H9 (cell line): ENCODE results near the gene LEPROT. TPM values are rescaled to one million over a fixed set of nuclear protein-coding genes. Genes with fewer than 3 reads are reported as not detected.

ENCODE experiments used
- DNase-seq: peaks from one replicate; pipeline ENCODE4 v3.0.0-alpha.2; 2017
- H2AFZ ChIP-seq: one replicate; pipeline ENCODE4 v1.6.1; 2013; ENCODE audit warnings: mild to moderate bottlenecking, low read length, control low read depth, moderate library complexity
- H2AK5ac ChIP-seq: 2 replicates; pipeline ENCODE4 v1.6.1; 2013; ENCODE audit warnings: low read length, control low read depth, mixed read lengths; ENCODE audit not compliant: insufficient read length
- H2BK120ac ChIP-seq: one replicate; pipeline ENCODE4 v1.6.1; 2013; ENCODE audit warnings: low read depth, mild to moderate bottlenecking, low read length, control low read depth, inconsistent platforms; ENCODE audit not compliant: poor library complexity, severe bottlenecking
- H2BK12ac ChIP-seq: 2 replicates; pipeline ENCODE4 v1.6.1; 2013; ENCODE audit warnings: low read length, control low read depth, mixed read lengths, low read depth; ENCODE audit not compliant: insufficient read length
- H2BK15ac ChIP-seq: 2 replicates; pipeline ENCODE4 v1.6.1; 2013; ENCODE audit warnings: low read depth, low read length, control low read depth
- H2BK20ac ChIP-seq: one replicate; pipeline ENCODE4 v1.6.1; 2013; ENCODE audit warnings: low read depth, mild to moderate bottlenecking, low read length, control low read depth, inconsistent platforms; ENCODE audit not compliant: poor library complexity, severe bottlenecking
- H2BK5ac ChIP-seq: 2 replicates; pipeline ENCODE4 v1.6.1; 2013; ENCODE audit warnings: low read length, control low read depth, mixed read lengths; ENCODE audit not compliant: insufficient read length
- H3K14ac ChIP-seq: 2 replicates; pipeline ENCODE4 v1.6.1; 2013; ENCODE audit warnings: low read length, control low read depth; ENCODE audit not compliant: insufficient read depth
- H3K18ac ChIP-seq: 2 replicates; pipeline ENCODE4 v1.6.1; 2013; ENCODE audit warnings: low read depth, mild to moderate bottlenecking, mixed read lengths, low read length, control low read depth; ENCODE audit not compliant: insufficient read length
- H3K23ac ChIP-seq: 2 replicates; pipeline ENCODE4 v1.6.1; 2013; ENCODE audit warnings: low read length, control low read depth, mixed read lengths, low read depth; ENCODE audit not compliant: insufficient read length
- H3K23me2 ChIP-seq: 2 replicates; pipeline ENCODE4 v1.6.1; 2013; ENCODE audit warnings: low read depth, mild to moderate bottlenecking, mixed read lengths, low read length, control low read depth; ENCODE audit not compliant: insufficient read length, poor library complexity, severe bottlenecking
- H3K27ac ChIP-seq: 2 replicates; pipeline ENCODE4 v1.5.1; 2013; ENCODE audit warnings: low read length, control low read depth, mixed read lengths, low read depth; ENCODE audit not compliant: insufficient read length
- H3K27me3 ChIP-seq: 2 replicates; pipeline ENCODE4 v1.6.1; 2013; ENCODE audit warnings: low read length, control low read depth, inconsistent platforms; ENCODE audit not compliant: insufficient read depth
- H3K4ac ChIP-seq: 2 replicates; pipeline ENCODE4 v1.6.1; 2013; ENCODE audit warnings: low read depth, mild to moderate bottlenecking, control low read depth, inconsistent platforms, low read length, moderate library complexity
- H3K4me1 ChIP-seq: 2 replicates; pipeline ENCODE4 v1.6.1; 2013; ENCODE audit warnings: low read length, control low read depth, inconsistent platforms; ENCODE audit not compliant: insufficient read depth
- H3K4me2 ChIP-seq: 2 replicates; pipeline ENCODE4 v1.6.1; 2013; ENCODE audit warnings: low read length, control low read depth, mixed read lengths; ENCODE audit not compliant: insufficient read length, insufficient read depth
- H3K56ac ChIP-seq: 2 replicates; pipeline ENCODE4 v1.6.1; 2013; ENCODE audit warnings: low read depth, mild to moderate bottlenecking, mixed read lengths, low read length, control low read depth; ENCODE audit not compliant: insufficient read length
- H3K79me1 ChIP-seq: 2 replicates; pipeline ENCODE4 v1.6.1; 2013; ENCODE audit warnings: low read depth, mild to moderate bottlenecking, moderate library complexity, low read length, control low read depth, inconsistent platforms; ENCODE audit not compliant: insufficient read depth, poor library complexity, severe bottlenecking
- H3K79me2 ChIP-seq: 2 replicates; pipeline ENCODE4 v1.6.1; 2013; ENCODE audit warnings: low read length, control low read depth, inconsistent platforms; ENCODE audit not compliant: insufficient read depth
- H3K9ac ChIP-seq: 2 replicates; pipeline ENCODE4 v1.6.1; 2013; ENCODE audit warnings: low read length, control low read depth, mixed read lengths; ENCODE audit not compliant: insufficient read length; ENCODE audit errors: extremely low read depth
- H3K9me3 ChIP-seq: one replicate; pipeline ENCODE4 v1.6.1; 2013; ENCODE audit warnings: low read depth, low read length, inconsistent platforms; ENCODE audit not compliant: control insufficient read depth
- H3T11ph ChIP-seq: one replicate; pipeline ENCODE4 v1.6.1; 2013; ENCODE audit warnings: mild to moderate bottlenecking, low read length, control low read depth, inconsistent platforms
- H4K20me1 ChIP-seq: one replicate; pipeline ENCODE4 v1.6.1; 2013; ENCODE audit not compliant: control insufficient read depth, insufficient read length, insufficient read depth
- H4K5ac ChIP-seq: 2 replicates; pipeline ENCODE4 v1.6.1; 2013; ENCODE audit warnings: low read depth, mild to moderate bottlenecking, mixed read lengths, low read length, control low read depth; ENCODE audit not compliant: insufficient read length
- H4K8ac ChIP-seq: replicated peaks from 2 replicates; pipeline ENCODE4 v1.6.1; 2013; ENCODE audit warnings: low read length, control low read depth, mixed read lengths, low read depth; ENCODE audit not compliant: insufficient read length
- H4K91ac ChIP-seq: 2 replicates; pipeline ENCODE4 v1.6.1; 2013; ENCODE audit warnings: low read depth, mild to moderate bottlenecking, moderate library complexity, mixed read lengths, low read length, control low read depth; ENCODE audit not compliant: insufficient read length
- H3K27ac Mint-ChIP-seq, 3 experiments: 2 replicates in 2 of 3; 3 replicates in 1 of 3; pipeline ENCODE4 v1.8.0; 2020 to 2021; ENCODE audit warnings: mixed read lengths in 3 of 3, mild to moderate bottlenecking in 1 of 3, moderate library complexity in 1 of 3
- H3K27me3 Mint-ChIP-seq: 2 replicates; pipeline ENCODE4 v1.8.0; 2021; ENCODE audit warnings: low read depth, mild to moderate bottlenecking, moderate library complexity, mixed read lengths
- H3K36me3 Mint-ChIP-seq, 3 experiments: 2 replicates in 2 of 3; 3 replicates in 1 of 3; pipeline ENCODE4 v1.8.0; 2020 to 2021; ENCODE audit warnings: low read depth in 3 of 3, mixed read lengths in 3 of 3; ENCODE audit not compliant: insufficient read depth in 1 of 3
- H3K4me1 Mint-ChIP-seq, 2 experiments: 2 replicates each; pipeline ENCODE4 v1.8.0; 2020; ENCODE audit warnings: mixed read lengths in 2 of 2
- H3K4me3 Mint-ChIP-seq, 2 experiments: 2 replicates in 1 of 2; 3 replicates in 1 of 2; pipeline ENCODE4 v1.8.0; 2020 to 2021; ENCODE audit warnings: mild to moderate bottlenecking in 2 of 2, mixed read lengths in 2 of 2, moderate library complexity in 1 of 2
- H3K9me3 Mint-ChIP-seq, 2 experiments: 2 replicates in 1 of 2; 3 replicates in 1 of 2; pipeline ENCODE4 v1.8.0; 2020; ENCODE audit warnings: mild to moderate bottlenecking in 2 of 2, mixed read lengths in 2 of 2, moderate library complexity in 1 of 2
- WGBS: extraction: QIAGEN DNeasy Blood & Tissue Kit; methylation state at CpG from one replicate; pipeline ENCODE4 v1.1.7; 2013; ENCODE audit warnings: missing lambda C conversion rate, low lambda C conversion rate, mixed read lengths; ENCODE audit not compliant: insufficient read length; ENCODE audit errors: extremely low coverage; 5-methylcytosine and 5-hydroxymethylcytosine counted together
- total RNA-seq: library from RNA; stranded (reverse); gene quantifications from 2 replicates; pipeline ENCODE4 v1.2.1, GENCODE V29; 2021
- TF ChIP-seq, protein P1 (sequence below): fragments of 200-600 bp; sonication (generic); conservative IDR thresholded peaks from 3 replicates; pipeline ENCODE4 v1.8.0; 2021; ENCODE audit warnings: antibody characterized with exemption, mild to moderate bottlenecking

Gene LEPROT
- total RNA-seq, 1 experiment from 2014 or later, result 32.6 TPM

DNA sequence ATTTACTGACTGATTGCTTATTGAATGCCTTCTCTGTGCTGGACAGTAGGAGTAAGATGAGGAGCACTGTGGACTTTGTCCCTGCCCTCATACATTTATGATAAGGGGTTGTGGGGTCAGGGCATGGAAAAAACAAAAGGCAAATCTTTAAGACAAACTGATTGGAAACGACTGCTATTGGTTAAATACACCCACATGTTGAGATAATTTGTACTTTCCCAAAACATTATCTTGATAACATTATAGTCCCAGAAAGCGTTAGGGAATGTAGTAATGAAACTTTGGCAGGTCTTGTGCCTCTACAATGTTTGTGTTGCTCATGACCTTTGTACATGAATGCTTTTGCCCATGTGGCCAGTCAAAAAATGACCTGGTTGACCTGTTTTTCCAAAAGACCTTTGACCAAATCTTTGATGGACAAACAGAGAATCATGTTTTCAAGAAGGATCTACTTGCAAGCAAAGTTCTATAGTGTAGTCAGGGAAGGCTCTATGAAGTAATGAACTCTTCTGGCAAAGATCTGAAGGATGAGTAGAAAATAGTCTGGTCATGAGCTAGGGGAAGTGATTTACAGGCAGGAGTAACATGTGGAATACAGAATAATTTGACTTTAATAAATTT, 50.9 kb downstream of the LEPROT start:
- Histone ChIP-seq H3K4ac (no peak overlapping the region), H2BK5ac (no peak overlapping the region), H3K9ac (no peak overlapping the region), H3K23ac (peak overlapping the region; percentile 36), H3K79me1 (no peaks in the 10 kb centered on the region), H2BK20ac (no peak overlapping the region), H3K79me2 (no peaks in the 10 kb centered on the region), H3K18ac (no peak overlapping the region), H3K27ac (no peak overlapping the region), H3K23me2 (no peaks in the 10 kb centered on the region), H3K4me1 (no peaks in the 10 kb centered on the region), H2BK15ac (no peak overlapping the region), H2BK120ac (no peak overlapping the region), H4K8ac (no peak overlapping the region), H4K91ac (no peak overlapping the region), H4K5ac (no peak overlapping the region), H2BK12ac (no peak overlapping the region), H3K56ac (no peak overlapping the region), H3K4me2 (no peak overlapping the region), H3T11ph (no peak overlapping the region), H2AK5ac (no peak overlapping the region), H3K9me3 (no peaks in the 10 kb centered on the region), H3K14ac (no peak overlapping the region), H4K20me1 (no peaks in the 10 kb centered on the region), H2AFZ (no peak overlapping the region), H3K27me3 (no peaks in the 10 kb centered on the region)
- TF ChIP-seq, protein P1, sequence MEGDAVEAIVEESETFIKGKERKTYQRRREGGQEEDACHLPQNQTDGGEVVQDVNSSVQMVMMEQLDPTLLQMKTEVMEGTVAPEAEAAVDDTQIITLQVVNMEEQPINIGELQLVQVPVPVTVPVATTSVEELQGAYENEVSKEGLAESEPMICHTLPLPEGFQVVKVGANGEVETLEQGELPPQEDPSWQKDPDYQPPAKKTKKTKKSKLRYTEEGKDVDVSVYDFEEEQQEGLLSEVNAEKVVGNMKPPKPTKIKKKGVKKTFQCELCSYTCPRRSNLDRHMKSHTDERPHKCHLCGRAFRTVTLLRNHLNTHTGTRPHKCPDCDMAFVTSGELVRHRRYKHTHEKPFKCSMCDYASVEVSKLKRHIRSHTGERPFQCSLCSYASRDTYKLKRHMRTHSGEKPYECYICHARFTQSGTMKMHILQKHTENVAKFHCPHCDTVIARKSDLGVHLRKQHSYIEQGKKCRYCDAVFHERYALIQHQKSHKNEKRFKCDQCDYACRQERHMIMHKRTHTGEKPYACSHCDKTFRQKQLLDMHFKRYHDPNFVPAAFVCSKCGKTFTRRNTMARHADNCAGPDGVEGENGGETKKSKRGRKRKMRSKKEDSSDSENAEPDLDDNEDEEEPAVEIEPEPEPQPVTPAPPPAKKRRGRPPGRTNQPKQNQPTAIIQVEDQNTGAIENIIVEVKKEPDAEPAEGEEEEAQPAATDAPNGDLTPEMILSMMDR, result no peak
- H3K9me3 Mint-ChIP-seq, result peaks cover 0 to 4% of the 10 kb centered on the region in 2 experiments; a peak in 1 of 5 replicates
- WGBS, result no CpG with 5 or more reads among the region's 2 CpGs
- peaks cover 5 to 13% of the 10 kb centered on the region in 2 experiments for H3K4me1 Mint-ChIP-seq
- H3K36me3 Mint-ChIP-seq, result no peaks in the 10 kb centered on the region
- no peak overlapping the region; a peak in 1 of 7 replicates for H3K27ac Mint-ChIP-seq
- H3K4me3 Mint-ChIP-seq, result no peak overlapping the region
- H3K27me3 Mint-ChIP-seq, result no peaks in the 10 kb centered on the region; the same call in 1 of the 2 replicates
- DNase-seq, result no peak
